Activated T-helper 1 cell treated with anti-CD3 and anti-CD28 coated beads, Interleukin-12 subunit alpha, Interleukin-12 subunit beta, Interleukin-2, Interleukin-4 antibody, amounts not matched to agents 30 ng/mL and 10 ng/mL and 1 ng/mL, durations not matched to agents 14 hours and 24 hours and 36 hours (primary cell): ENCODE measurements around the gene SLC35E2B. TPM values are rescaled to one million over a fixed set of nuclear protein-coding genes. Genes with fewer than 3 reads are reported as not detected.
"Not testable (repeated sequence)": the region's sequence is repeated elsewhere in the genome, so short reads cannot be mapped to it uniquely, and the experiment has no call there.

Experiments
- DNase-seq: peaks from one replicate; pipeline ENCODE4 v3.0.0; 2021; ENCODE audit warnings: low spot score
- H3K27ac Mint-ChIP-seq: one replicate; pipeline ENCODE4 v1.8.0; 2021; ENCODE audit warnings: mild to moderate bottlenecking, mixed read lengths
- H3K27me3 Mint-ChIP-seq: one replicate; pipeline ENCODE4 v1.8.0; 2022; ENCODE audit warnings: mild to moderate bottlenecking, moderate library complexity, mixed read lengths; ENCODE audit not compliant: insufficient read depth
- H3K36me3 Mint-ChIP-seq: one replicate; pipeline ENCODE4 v1.8.0; 2021; ENCODE audit warnings: low read depth, mixed read lengths
- H3K4me1 Mint-ChIP-seq: one replicate; pipeline ENCODE4 v1.8.0; 2021; ENCODE audit warnings: low read depth, mixed read lengths
- H3K4me3 Mint-ChIP-seq: one replicate; pipeline ENCODE4 v1.8.0; 2021; ENCODE audit warnings: mild to moderate bottlenecking, moderate library complexity, mixed read lengths
- H3K9me3 Mint-ChIP-seq: one replicate; pipeline ENCODE4 v1.8.0; 2021; ENCODE audit warnings: mixed read lengths
- intact Hi-C: fragments of 100-400 bp; cut with micrococcal nuclease; formaldehyde crosslinking; loops from one replicate; pipeline ENCODE4 v1.15.1; 2024
- total RNA-seq: library from RNA; stranded (reverse); gene quantifications from 2 replicates; pipeline ENCODE4 v1.2.3, GENCODE V29; 2022

Gene SLC35E2B
- total RNA-seq, 1 donor from 2014 or later: 41.1 TPM

GRCh38 chr1:1664318-1664717 is 28.3 kb downstream of the SLC35E2B start:
- H3K4me3 Mint-ChIP-seq, H3K27me3 Mint-ChIP-seq, DNase-seq, H3K36me3 Mint-ChIP-seq, H3K27ac Mint-ChIP-seq, H3K9me3 Mint-ChIP-seq, H3K4me1 Mint-ChIP-seq, intact Hi-C loops: not testable (repeated sequence)

- H3K4me3 Mint-ChIP-seq, H3K4me1 Mint-ChIP-seq, H3K36me3 Mint-ChIP-seq, H3K27me3 Mint-ChIP-seq, H3K27ac Mint-ChIP-seq, DNase-seq, H3K9me3 Mint-ChIP-seq, intact Hi-C loops: not testable (repeated sequence)
Observed at GRCh38 chr1:1662830-1663560, 29.6 kb downstream of the SLC35E2B start.

GRCh38 chr1:1662392-1662791 is 30.2 kb downstream of the SLC35E2B start:
- H3K27me3 Mint-ChIP-seq, intact Hi-C loops, DNase-seq, H3K4me1 Mint-ChIP-seq, H3K4me3 Mint-ChIP-seq, H3K9me3 Mint-ChIP-seq, H3K36me3 Mint-ChIP-seq, H3K27ac Mint-ChIP-seq: not testable (repeated sequence)

- intact Hi-C loops: loop anchor here (1.0 to 5.0 kb wide), 6 partner anchors 28 to 188 kb away; partner anchors contain the start of genes ATAD3A, ATAD3B, CDK11A and MIB2
- not testable (repeated sequence) for H3K9me3 Mint-ChIP-seq, H3K36me3 Mint-ChIP-seq, H3K4me1 Mint-ChIP-seq, H3K27me3 Mint-ChIP-seq
- peak; percentile 94 for DNase-seq
- peak within 1 kb of the TSS; percentile 93 for H3K4me3 Mint-ChIP-seq
- H3K27ac Mint-ChIP-seq: peak within 1 kb of the TSS; percentile 99
Observed at GRCh38 chr1:1658583-1659549, 33.7 kb downstream of the SLC35E2B start, which contains the start of gene CDK11B. CDK11B (minus strand) TSS chr1:1659004; CDS start chr1:1657485, 1,519 bp downstream.

GRCh38 chr1:1648265-1648664 is 44.3 kb downstream of the SLC35E2B start:
- H3K4me3 Mint-ChIP-seq, H3K9me3 Mint-ChIP-seq, H3K4me1 Mint-ChIP-seq, intact Hi-C loops, DNase-seq, H3K27me3 Mint-ChIP-seq, H3K27ac Mint-ChIP-seq: not testable (repeated sequence)
- peaks cover 42% of the 10 kb centered on the region for H3K36me3 Mint-ChIP-seq

GRCh38 chr1:1647567-1648241 is 44.9 kb downstream of the SLC35E2B start:
- H3K4me3 Mint-ChIP-seq, H3K27ac Mint-ChIP-seq, H3K27me3 Mint-ChIP-seq, DNase-seq, intact Hi-C loops, H3K4me1 Mint-ChIP-seq, H3K9me3 Mint-ChIP-seq: not testable (repeated sequence)
- H3K36me3 Mint-ChIP-seq: peaks cover 41% of the 10 kb centered on the region

GRCh38 chr1:1646326-1646725 is 46.3 kb downstream of the SLC35E2B start:
- H3K4me3 Mint-ChIP-seq: not testable (repeated sequence)

GRCh38 chr1:1640711-1641461 is 51.7 kb downstream of the SLC35E2B start:
- DNase-seq, H3K4me3 Mint-ChIP-seq, H3K27me3 Mint-ChIP-seq, H3K27ac Mint-ChIP-seq, H3K36me3 Mint-ChIP-seq, H3K9me3 Mint-ChIP-seq, intact Hi-C loops, H3K4me1 Mint-ChIP-seq: not testable (repeated sequence)

More at GRCh38 chr1:1646326-1646725, 46.3 kb downstream of the SLC35E2B start:
- intact Hi-C loops, DNase-seq, H3K4me1 Mint-ChIP-seq, H3K27me3 Mint-ChIP-seq, H3K9me3 Mint-ChIP-seq, H3K27ac Mint-ChIP-seq: not testable (repeated sequence)
- H3K36me3 Mint-ChIP-seq: peaks cover 31% of the 10 kb centered on the region

GRCh38 chr1:1640081-1640480 is 52.5 kb downstream of the SLC35E2B start:
- DNase-seq, intact Hi-C loops, H3K36me3 Mint-ChIP-seq, H3K9me3 Mint-ChIP-seq, H3K4me1 Mint-ChIP-seq, H3K27ac Mint-ChIP-seq, H3K4me3 Mint-ChIP-seq, H3K27me3 Mint-ChIP-seq: not testable (repeated sequence)

- H3K27ac Mint-ChIP-seq, H3K9me3 Mint-ChIP-seq, H3K4me3 Mint-ChIP-seq, intact Hi-C loops, H3K4me1 Mint-ChIP-seq, H3K36me3 Mint-ChIP-seq, H3K27me3 Mint-ChIP-seq, DNase-seq: not testable (repeated sequence)
Observed at GRCh38 chr1:1639368-1639767, 53.2 kb downstream of the SLC35E2B start.

GRCh38 chr1:1638528-1638927 is 54.1 kb downstream of the SLC35E2B start:
- H3K27ac Mint-ChIP-seq, H3K4me3 Mint-ChIP-seq, intact Hi-C loops, H3K9me3 Mint-ChIP-seq, DNase-seq, H3K27me3 Mint-ChIP-seq, H3K36me3 Mint-ChIP-seq, H3K4me1 Mint-ChIP-seq: not testable (repeated sequence)

GRCh38 chr1:1637479-1637875 is 55.1 kb downstream of the SLC35E2B start:
- H3K27ac Mint-ChIP-seq, H3K9me3 Mint-ChIP-seq, intact Hi-C loops, H3K36me3 Mint-ChIP-seq, DNase-seq, H3K4me1 Mint-ChIP-seq, H3K27me3 Mint-ChIP-seq, H3K4me3 Mint-ChIP-seq: not testable (repeated sequence)
